ENCODE data around the gene SCRG1.

GRCh38 chr4:173405840-173406606 lies 7.1 kb upstream of the SCRG1 start:
- TF ChIP-seq RNF2 (IDR thresholded peaks at IDR 0.05; ENCODE audit: borderline replicate concordance, low read depth) (no peak), NFE2L2 (conservative IDR thresholded peaks at IDR 0.05; ENCODE audit: low read length) (no peak), CTCF (IDR thresholded peaks at IDR 0.05) (no peak), USF2 (IDR thresholded peaks at IDR 0.05) (no peak), EP300 (IDR thresholded peaks at IDR 0.05) (no peak), RFX5 (IDR thresholded peaks at IDR 0.05) (no peak), E2F6 (IDR thresholded peaks at IDR 0.05; ENCODE audit: borderline replicate concordance, low read depth) (no peak), REST (IDR thresholded peaks at IDR 0.05) (no peak), EHF (CRISPR knock-in tag; IDR thresholded peaks at IDR 0.05) (no peak), POLR2A (IDR thresholded peaks at IDR 0.05; ENCODE audit: low read length) (no peak), CHD2 (IDR thresholded peaks at IDR 0.05; ENCODE audit: low read length, partially characterized antibody) (no peak), CHD4 (IDR thresholded peaks at IDR 0.05; ENCODE audit: borderline replicate concordance) (no peak), ELK1 (IDR thresholded peaks at IDR 0.05; ENCODE audit: low read depth, low read length) (no peak), HMGXB4 (CRISPR knock-in tag; IDR thresholded peaks at IDR 0.05; ENCODE audit: borderline replicate concordance) (no peak)

Data from A549 (cell line).